Endodermal cell (in vitro differentiated cells): Measurements from ENCODE around the gene NCAM1. TPM values are rescaled to one million over a fixed set of nuclear protein-coding genes. Genes with fewer than 3 reads are reported as not detected.

ENCODE experiments used
- DNase-seq: peaks from one replicate; pipeline ENCODE4 v3.0.0-alpha.2; 2017
- H3K27ac ChIP-seq: 2 replicates; pipeline ENCODE4 v1.5.1; 2013; ENCODE audit warnings: mild to moderate bottlenecking, low read depth, low read length, moderate library complexity
- H3K27me3 ChIP-seq: 2 replicates; pipeline ENCODE4 v1.6.1; 2013; ENCODE audit warnings: mild to moderate bottlenecking, low read length, moderate library complexity; ENCODE audit not compliant: insufficient read depth, control insufficient read depth, poor library complexity, severe bottlenecking
- H3K36me3 ChIP-seq: 2 replicates; pipeline ENCODE4 v1.7.0; 2013; ENCODE audit warnings: mild to moderate bottlenecking, low read length, moderate library complexity; ENCODE audit not compliant: control insufficient read depth, insufficient read depth
- H3K4me1 ChIP-seq: one replicate; pipeline ENCODE4 v1.7.0; 2013; ENCODE audit warnings: low read length; ENCODE audit not compliant: control insufficient read depth, insufficient read depth
- H3K4me3 ChIP-seq: 2 replicates; pipeline ENCODE4 v1.5.1; 2013; ENCODE audit warnings: mild to moderate bottlenecking, low read length, moderate library complexity
- H3K9ac ChIP-seq: 2 replicates; pipeline ENCODE4 v1.6.1; 2013; ENCODE audit warnings: mild to moderate bottlenecking, low read length, moderate library complexity; ENCODE audit not compliant: poor library complexity, severe bottlenecking; ENCODE audit errors: extremely low read depth
- H3K9me3 ChIP-seq: 2 replicates; pipeline ENCODE4 v1.6.1; 2013; ENCODE audit warnings: mild to moderate bottlenecking, low read length, moderate library complexity; ENCODE audit not compliant: control insufficient read depth
- H3K27ac Mint-ChIP-seq: 2 replicates; pipeline ENCODE4 v1.8.0; 2020; ENCODE audit warnings: mixed read lengths
- H3K27me3 Mint-ChIP-seq: 2 replicates; pipeline ENCODE4 v1.8.0; 2021; ENCODE audit warnings: mild to moderate bottlenecking, mixed read lengths; ENCODE audit not compliant: insufficient read depth
- H3K36me3 Mint-ChIP-seq: 2 replicates; pipeline ENCODE4 v1.8.0; 2020; ENCODE audit warnings: low read depth, mixed read lengths
- H3K4me1 Mint-ChIP-seq: 2 replicates; pipeline ENCODE4 v1.8.0; 2020; ENCODE audit warnings: mixed read lengths
- H3K4me3 Mint-ChIP-seq: 2 replicates; pipeline ENCODE4 v1.8.0; 2020; ENCODE audit warnings: mild to moderate bottlenecking, moderate library complexity, mixed read lengths
- H3K9me3 Mint-ChIP-seq: 2 replicates; pipeline ENCODE4 v1.8.0; 2020; ENCODE audit warnings: mild to moderate bottlenecking, mixed read lengths
- CTCF ChIP-seq: fragments of 200-600 bp; sonication (generic); conservative IDR thresholded peaks from 2 replicates; pipeline ENCODE4 v1.5.0; 2021; ENCODE audit warnings: antibody characterized with exemption, mild to moderate bottlenecking
- WGBS, 2 experiments: methylation state at CpG; one replicate each; pipeline versions ENCODE4 v1.1.5 to v1.1.7; 2013; ENCODE audit warnings: missing lambda C conversion rate in 2 of 2, mixed read lengths in 1 of 2; ENCODE audit not compliant: insufficient coverage in 1 of 2, insufficient read length in 1 of 2; 5-methylcytosine and 5-hydroxymethylcytosine counted together
- total RNA-seq, 2 donors: library from RNA; stranded (reverse); fragmentation: NEBNext Ultra II Directional in 1 of 2; extraction: Animal tissue kit (Norgen Biotek cat#: 25700) in 1 of 2; gene quantifications; 2 replicates in 1 of 2; 3 replicates in 1 of 2; pipeline ENCODE4 v1.2.1, GENCODE V29; 2021

NCAM1 gene
- total RNA-seq, 2 donors from 2014 or later, result 1.6 to 2.9 TPM

GRCh38 chr11:113243696-113244095 lies 282.5 kb downstream of the NCAM1 start:
- WGBS, 2 experiments, result 94 to 100% methylated on average over 4 to 5 of the region's 5 CpGs
- no peaks in the 10 kb centered on the region for H3K36me3 Mint-ChIP-seq
- no peak overlapping the region for H3K27ac ChIP-seq
- H3K27me3 ChIP-seq, result peaks cover 24% of the 10 kb centered on the region
- H3K36me3 ChIP-seq, result no peaks in the 10 kb centered on the region
- H3K4me1 Mint-ChIP-seq, result peaks cover 45% of the 10 kb centered on the region
- H3K9me3 Mint-ChIP-seq, result no peaks in the 10 kb centered on the region
- no peaks in the 10 kb centered on the region for H3K9me3 ChIP-seq
- H3K4me3 Mint-ChIP-seq, result no peak overlapping the region
- no peak for DNase-seq
- TF ChIP-seq CTCF, result no peak
- peaks cover 11% of the 10 kb centered on the region for H3K4me1 ChIP-seq
- peaks cover 17% of the 10 kb centered on the region for H3K27me3 Mint-ChIP-seq
- no peak overlapping the region for H3K4me3 ChIP-seq
- no peak overlapping the region for H3K9ac ChIP-seq
- no peak overlapping the region for H3K27ac Mint-ChIP-seq

GRCh38 chr11:113245216-113245615 lies 284.0 kb downstream of the NCAM1 start:
- DNase-seq, result no peak
- Histone ChIP-seq H3K4me3 (no peak overlapping the region), H3K9me3 (no peaks in the 10 kb centered on the region), H3K4me1 (peaks cover 11% of the 10 kb centered on the region), H3K27me3 (peaks cover 24% of the 10 kb centered on the region), H3K27ac (no peak overlapping the region), H3K9ac (no peak overlapping the region), H3K36me3 (no peaks in the 10 kb centered on the region)
- no peak for TF ChIP-seq CTCF
- no peak overlapping the region for H3K4me3 Mint-ChIP-seq
- H3K36me3 Mint-ChIP-seq, result no peaks in the 10 kb centered on the region
- H3K27ac Mint-ChIP-seq, result no peak overlapping the region
- H3K4me1 Mint-ChIP-seq, result peaks cover 45% of the 10 kb centered on the region
- H3K9me3 Mint-ChIP-seq, result no peaks in the 10 kb centered on the region
- WGBS, 2 experiments, result 91 to 93% methylated on average over 3 to 7 of the region's 7 CpGs
- peaks cover 12% of the 10 kb centered on the region for H3K27me3 Mint-ChIP-seq

GRCh38 chr11:113247221-113247620 lies 286.0 kb downstream of the NCAM1 start:
- no peaks in the 10 kb centered on the region for H3K4me1 ChIP-seq
- H3K36me3 Mint-ChIP-seq, result no peaks in the 10 kb centered on the region
- H3K27me3 Mint-ChIP-seq, result peaks cover 15% of the 10 kb centered on the region
- H3K27me3 ChIP-seq, result peaks cover 24% of the 10 kb centered on the region
- no peaks in the 10 kb centered on the region for H3K9me3 ChIP-seq
- H3K27ac Mint-ChIP-seq, result no peak overlapping the region
- H3K4me3 ChIP-seq, result no peak overlapping the region
- H3K36me3 ChIP-seq, result no peaks in the 10 kb centered on the region
- peaks cover 28% of the 10 kb centered on the region for H3K4me1 Mint-ChIP-seq
- no peaks in the 10 kb centered on the region for H3K9me3 Mint-ChIP-seq
- no peak for DNase-seq
- 57 to 76% methylated on average over 8 of the region's 8 CpGs for WGBS, 2 experiments
- no peak overlapping the region for H3K4me3 Mint-ChIP-seq
- TF ChIP-seq CTCF, result no peak
- no peak overlapping the region for H3K9ac ChIP-seq
- H3K27ac ChIP-seq, result no peak overlapping the region
